Measurements from ENCODE around the gene C16orf74. TPM values are rescaled to one million over a fixed set of nuclear protein-coding genes. Genes with fewer than 3 reads are reported as not detected.

The C16orf74 gene
- total RNA-seq, 1 donor = 8.2 TPM

GRCh38 chr16:85765767-85766166, 14.9 kb upstream of the C16orf74 start:
- DNase-seq (ENCODE audit: low read depth) = no peak
- TF ChIP-seq, protein P1, sequence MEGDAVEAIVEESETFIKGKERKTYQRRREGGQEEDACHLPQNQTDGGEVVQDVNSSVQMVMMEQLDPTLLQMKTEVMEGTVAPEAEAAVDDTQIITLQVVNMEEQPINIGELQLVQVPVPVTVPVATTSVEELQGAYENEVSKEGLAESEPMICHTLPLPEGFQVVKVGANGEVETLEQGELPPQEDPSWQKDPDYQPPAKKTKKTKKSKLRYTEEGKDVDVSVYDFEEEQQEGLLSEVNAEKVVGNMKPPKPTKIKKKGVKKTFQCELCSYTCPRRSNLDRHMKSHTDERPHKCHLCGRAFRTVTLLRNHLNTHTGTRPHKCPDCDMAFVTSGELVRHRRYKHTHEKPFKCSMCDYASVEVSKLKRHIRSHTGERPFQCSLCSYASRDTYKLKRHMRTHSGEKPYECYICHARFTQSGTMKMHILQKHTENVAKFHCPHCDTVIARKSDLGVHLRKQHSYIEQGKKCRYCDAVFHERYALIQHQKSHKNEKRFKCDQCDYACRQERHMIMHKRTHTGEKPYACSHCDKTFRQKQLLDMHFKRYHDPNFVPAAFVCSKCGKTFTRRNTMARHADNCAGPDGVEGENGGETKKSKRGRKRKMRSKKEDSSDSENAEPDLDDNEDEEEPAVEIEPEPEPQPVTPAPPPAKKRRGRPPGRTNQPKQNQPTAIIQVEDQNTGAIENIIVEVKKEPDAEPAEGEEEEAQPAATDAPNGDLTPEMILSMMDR (IDR thresholded peaks at IDR 0.05; ENCODE audit: insufficient read depth, low read depth, low read length) = no peak
- H3K4me3 ChIP-seq (ENCODE audit: low read depth, low read length) = no peak overlapping the region

DNA sequence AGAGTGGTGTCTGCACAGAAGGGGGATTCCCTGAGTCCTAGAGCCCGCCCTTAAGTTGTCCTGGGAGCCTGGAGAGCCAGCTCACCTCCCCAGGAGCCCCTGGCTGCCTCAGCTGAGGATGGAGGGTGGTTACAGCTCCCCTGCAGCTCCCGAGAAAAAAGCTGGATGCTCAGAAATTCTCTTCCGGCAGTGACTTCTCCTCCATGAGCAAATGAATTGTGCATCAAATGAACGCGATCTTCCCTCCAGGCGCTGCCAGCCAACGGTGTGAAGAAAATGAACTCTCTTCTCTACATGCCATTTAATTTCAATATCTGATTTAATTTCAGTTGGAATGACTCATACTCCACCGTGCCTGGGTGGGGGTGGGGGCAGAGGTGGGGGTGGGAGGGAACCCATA, 14.3 kb upstream of the C16orf74 start:
- no peak for DNase-seq (ENCODE audit: low read depth)
- TF ChIP-seq, protein P1 (IDR thresholded peaks at IDR 0.05; ENCODE audit: insufficient read depth, low read depth, low read length) = no peak
- no peak overlapping the region for H3K4me3 ChIP-seq (ENCODE audit: low read depth, low read length)

GRCh38 chr16:85763616-85764015, 12.7 kb upstream of the C16orf74 start:
- no peak overlapping the region for H3K4me3 ChIP-seq (ENCODE audit: low read depth, low read length)
- DNase-seq (ENCODE audit: low read depth) = no peak
- TF ChIP-seq, protein P1 (IDR thresholded peaks at IDR 0.05; ENCODE audit: insufficient read depth, low read depth, low read length) = no peak

- no peak overlapping the region for H3K4me3 ChIP-seq (ENCODE audit: low read depth, low read length)
- TF ChIP-seq, protein P1 (IDR thresholded peaks at IDR 0.05; ENCODE audit: insufficient read depth, low read depth, low read length) = no peak
- no peak for DNase-seq (ENCODE audit: low read depth)
These were observed 12.1 kb upstream of the C16orf74 start for GRCh38 chr16:85762970-85763369.

DNA sequence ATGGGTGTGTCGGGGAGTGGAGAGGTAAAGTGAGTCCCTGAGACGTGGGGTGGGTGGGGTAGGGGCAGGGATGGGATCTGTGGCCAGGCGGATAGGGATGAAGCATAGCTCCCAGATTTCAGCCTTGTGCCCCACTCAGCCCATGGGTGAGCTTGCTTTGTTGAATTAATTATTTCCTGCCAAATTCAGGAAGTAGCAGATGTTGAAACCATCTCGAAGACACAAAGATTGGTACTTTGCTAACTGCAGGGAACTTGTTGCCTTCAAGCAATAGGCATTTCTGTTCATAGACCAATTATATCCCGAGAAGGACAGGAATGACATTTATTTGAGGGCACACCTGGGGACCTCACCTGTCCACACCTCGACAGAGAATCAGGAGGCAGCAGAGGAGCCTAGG, 11.0 kb upstream of the C16orf74 start:
- no peak for DNase-seq (ENCODE audit: low read depth)
- TF ChIP-seq, protein P1 (IDR thresholded peaks at IDR 0.05; ENCODE audit: insufficient read depth, low read depth, low read length) = no peak
- no peak overlapping the region for H3K4me3 ChIP-seq (ENCODE audit: low read depth, low read length)

- TF ChIP-seq, protein P1 (IDR thresholded peaks at IDR 0.05; ENCODE audit: insufficient read depth, low read depth, low read length) = peak; percentile 39
- DNase-seq (ENCODE audit: low read depth) = no peak
These were observed 8.9 kb upstream of the C16orf74 start for GRCh38 chr16:85759631-85760419.

GRCh38 chr16:85759136-85759535, 8.2 kb upstream of the C16orf74 start:
- no peak overlapping the region for H3K4me3 ChIP-seq (ENCODE audit: low read depth, low read length)
- DNase-seq (ENCODE audit: low read depth) = no peak
- TF ChIP-seq, protein P1 (IDR thresholded peaks at IDR 0.05; ENCODE audit: insufficient read depth, low read depth, low read length) = no peak

More at GRCh38 chr16:85759631-85760419, 8.9 kb upstream of the C16orf74 start:
- no peak overlapping the region for H3K4me3 ChIP-seq (ENCODE audit: low read depth, low read length)

Measured in fibroblast of villous mesenchyme (primary cell).